CD8-positive, alpha-beta memory T cell (primary cell): ENCODE data around the gene NOL4L. TPM values are rescaled to one million over a fixed set of nuclear protein-coding genes. Genes with fewer than 3 reads are reported as not detected.

ENCODE experiments used
- CTCF ChIA-PET: fragments of 350-600 bp; sonication (Branson Sonifier 250); formaldehyde crosslinking; loops from one replicate; lab custom pipeline; 2021; ENCODE audit warnings: antibody characterized with exemption; lab: Charles Lee
- POLR2A ChIA-PET: fragments of 350-600 bp; sonication (Branson Sonifier 250); formaldehyde crosslinking; loops from one replicate; lab custom pipeline; 2021; ENCODE audit warnings: antibody characterized with exemption; lab: Charles Lee
- DNase-seq, 5 donors: peaks; one replicate each; pipeline versions ENCODE4 v3.0.0 to v3.0.0-alpha.2; 2020 to 2022; ENCODE audit warnings: mixed read lengths in 1 of 5
- H3K27ac ChIP-seq: one replicate; pipeline ENCODE4 v1.7.0; 2013; ENCODE audit warnings: low read depth, mild to moderate bottlenecking, low read length, moderate library complexity
- H3K27me3 ChIP-seq: 2 replicates; pipeline ENCODE4 v1.7.0; 2013; ENCODE audit warnings: low read length, mild to moderate bottlenecking; ENCODE audit not compliant: insufficient read depth, poor library complexity, severe bottlenecking
- H3K36me3 ChIP-seq: 2 replicates; pipeline ENCODE4 v1.7.0; 2013; ENCODE audit warnings: mild to moderate bottlenecking, low read length, moderate library complexity; ENCODE audit not compliant: insufficient read depth
- H3K4me1 ChIP-seq: 2 replicates; pipeline ENCODE4 v1.7.0; 2013; ENCODE audit warnings: mild to moderate bottlenecking, low read length, moderate library complexity; ENCODE audit not compliant: insufficient read depth
- H3K4me3 ChIP-seq: 2 replicates; pipeline ENCODE4 v1.7.0; 2013; ENCODE audit warnings: mild to moderate bottlenecking, low read length
- H3K9me3 ChIP-seq: 2 replicates; pipeline ENCODE4 v1.7.0; 2013; ENCODE audit warnings: mild to moderate bottlenecking, low read length
- H3K27ac Mint-ChIP-seq, 8 donors: one replicate each; pipeline ENCODE4 v1.8.0; 2020 to 2021; ENCODE audit warnings: mixed read lengths in 8 of 8, mild to moderate bottlenecking in 6 of 8, inconsistent platforms in 3 of 8, moderate library complexity in 3 of 8
- H3K27me3 Mint-ChIP-seq, 2 donors: one replicate each; pipeline ENCODE4 v1.8.0; 2020 to 2021; ENCODE audit warnings: mixed read lengths in 2 of 2, mild to moderate bottlenecking in 1 of 2, moderate library complexity in 1 of 2
- H3K36me3 Mint-ChIP-seq, 3 donors: one replicate each; pipeline ENCODE4 v1.8.0; 2020 to 2021; ENCODE audit warnings: mixed read lengths in 3 of 3, inconsistent platforms in 1 of 3, mild to moderate bottlenecking in 1 of 3
- H3K4me1 Mint-ChIP-seq, 3 donors: one replicate each; pipeline ENCODE4 v1.8.0; 2020 to 2021; ENCODE audit warnings: mixed read lengths in 3 of 3, inconsistent platforms in 1 of 3, mild to moderate bottlenecking in 1 of 3
- H3K4me3 Mint-ChIP-seq, 7 donors: one replicate each; pipeline ENCODE4 v1.8.0; 2020 to 2021; ENCODE audit warnings: mixed read lengths in 7 of 7, mild to moderate bottlenecking in 6 of 7, moderate library complexity in 4 of 7, inconsistent platforms in 2 of 7
- H3K9me3 Mint-ChIP-seq, 5 donors: one replicate each; pipeline ENCODE4 v1.8.0; 2020 to 2022; ENCODE audit warnings: mixed read lengths in 5 of 5, mild to moderate bottlenecking in 3 of 5, moderate library complexity in 2 of 5, inconsistent platforms in 1 of 5
- polyA plus RNA-seq: library from polyadenylated mRNA; unstranded; fragments of 300-500 nt; fragmentation: Illumina TruSeq; gene quantifications from one replicate; pipeline ENCODE4 v1.2.3, GENCODE V29; 2021
- total RNA-seq, 2 experiments: library from RNA; stranded (reverse); gene quantifications; one replicate each; pipeline ENCODE4 v1.2.3, GENCODE V29; 2021

Gene NOL4L
- total and polyA plus RNA-seq, 3 experiments from 2014 or later: 15.4 to 19.8 (median 15.8) TPM

DNA sequence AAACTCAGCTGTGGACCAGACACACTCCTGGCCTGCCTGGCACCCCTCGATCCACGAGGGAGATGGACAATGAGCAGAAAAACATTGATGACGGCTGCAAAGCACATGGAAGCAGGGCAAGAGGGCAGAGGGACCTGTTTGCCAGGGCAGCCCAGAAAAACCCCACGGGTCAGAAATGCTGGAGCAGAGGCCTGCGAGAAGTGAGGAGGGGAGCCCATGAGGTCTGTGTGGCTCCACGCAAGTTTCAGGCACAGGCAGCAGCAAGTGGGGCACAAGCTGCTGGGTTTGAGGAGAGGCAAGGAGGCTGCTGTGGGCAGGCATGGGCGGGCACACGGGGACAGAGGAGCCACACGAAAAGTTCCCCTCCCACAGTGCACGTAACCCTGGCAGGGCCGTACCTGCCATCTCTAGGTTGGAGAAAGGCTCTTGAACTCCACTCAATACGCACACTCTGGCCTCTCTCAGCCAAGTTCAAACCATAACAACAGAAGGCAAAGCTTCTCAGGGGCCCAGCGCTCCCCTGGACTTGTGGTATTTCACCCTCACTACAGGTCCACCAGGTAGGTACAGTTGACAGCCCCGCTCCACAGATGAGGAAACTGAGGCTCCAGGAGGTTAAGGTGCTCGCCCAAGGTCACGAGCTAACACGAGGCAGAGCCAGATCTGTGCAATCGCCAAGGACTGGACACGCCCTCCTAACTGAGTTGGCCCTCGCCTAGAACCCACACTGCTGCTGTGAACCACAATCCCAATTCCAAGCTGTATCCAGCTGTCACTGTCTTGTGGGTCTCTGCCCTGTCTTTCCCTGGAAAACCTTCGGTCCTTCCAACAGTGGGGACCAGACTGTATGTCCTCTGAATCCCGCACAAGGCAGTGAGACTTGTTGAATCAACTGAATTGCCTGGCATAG lies 108.2 kb downstream of the NOL4L start:
- Histone ChIP-seq H3K4me3 (peak overlapping the region; percentile 4), H3K27me3 (no peaks in the 10 kb centered on the region), H3K36me3 (peaks cover 8% of the 10 kb centered on the region), H3K4me1 (peaks cover 37% of the 10 kb centered on the region), H3K9me3 (no peaks in the 10 kb centered on the region), H3K27ac (peak overlapping the region; percentile 9)
- ChIA-PET POLR2A (no interaction called here), CTCF (no interaction called here)
- Mint-ChIP-seq H3K4me1 (peaks cover 43 to 59% (median 44%) of the 10 kb centered on the region in 3 donors), H3K4me3 (peak overlapping the region in 2 of 7 donors; percentile 57 to 58), H3K27me3 (no peaks in the 10 kb centered on the region), H3K9me3 (no peaks in the 10 kb centered on the region), H3K36me3 (peaks cover 0 to 20% (median 0%) of the 10 kb centered on the region in 3 donors), H3K27ac (peak overlapping the region; percentile 32 to 92 (median 80))
- peak in 2 of 5 donors; percentile 10 to 33 for DNase-seq

GRCh38 chr20:32474967-32475811 lies 109.9 kb downstream of the NOL4L start:
- H3K27ac ChIP-seq: peak overlapping the region; percentile 70
- no peak overlapping the region for H3K4me3 Mint-ChIP-seq

DNA sequence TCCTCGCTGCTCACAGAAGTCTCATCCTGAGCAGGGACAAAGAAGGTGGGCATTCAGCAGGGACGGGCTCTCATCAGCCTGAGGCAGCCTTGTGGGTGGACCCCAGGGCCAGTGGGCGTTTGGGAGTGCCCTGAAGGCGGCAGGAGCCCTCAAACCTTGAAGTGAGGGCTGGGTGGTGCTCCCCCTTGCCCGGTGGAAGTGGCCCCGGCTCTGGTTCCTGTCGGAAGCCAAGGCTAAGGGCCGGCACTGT lies 110.5 kb downstream of the NOL4L start:
- POLR2A ChIA-PET: no interaction called here
- peaks cover 0 to 31% (median 0%) of the 10 kb centered on the region in 3 donors for H3K36me3 Mint-ChIP-seq

More at GRCh38 chr20:32474967-32475811, 109.9 kb downstream of the NOL4L start:
- peaks cover 9% of the 10 kb centered on the region for H3K36me3 ChIP-seq
- POLR2A ChIA-PET: no interaction called here
- peak overlapping the region in 4 of 8 donors; percentile 32 to 92 (median 86) for H3K27ac Mint-ChIP-seq
- peaks cover 26% of the 10 kb centered on the region for H3K4me1 ChIP-seq
- no peaks in the 10 kb centered on the region for H3K9me3 Mint-ChIP-seq
- H3K27me3 Mint-ChIP-seq: no peaks in the 10 kb centered on the region
- no peaks in the 10 kb centered on the region for H3K9me3 ChIP-seq
- no peak for DNase-seq
- CTCF ChIA-PET: no interaction called here
- no peaks in the 10 kb centered on the region for H3K27me3 ChIP-seq
- peaks cover 0 to 29% (median 0%) of the 10 kb centered on the region in 3 donors for H3K36me3 Mint-ChIP-seq
- H3K4me1 Mint-ChIP-seq: peaks cover 37 to 56% (median 39%) of the 10 kb centered on the region in 3 donors
- no peak overlapping the region for H3K4me3 ChIP-seq

GRCh38 chr20:32474009-32474716 lies 111.0 kb downstream of the NOL4L start:
- peak overlapping the region; percentile 70 for H3K27ac ChIP-seq
- peaks cover 28 to 50% (median 31%) of the 10 kb centered on the region in 3 donors for H3K4me1 Mint-ChIP-seq
- H3K27me3 ChIP-seq: no peaks in the 10 kb centered on the region
- DNase-seq: no peak
- H3K27me3 Mint-ChIP-seq: no peaks in the 10 kb centered on the region
- H3K27ac Mint-ChIP-seq: no peak overlapping the region
- CTCF ChIA-PET: no interaction called here
- peaks cover 9% of the 10 kb centered on the region for H3K36me3 ChIP-seq
- H3K9me3 ChIP-seq: no peaks in the 10 kb centered on the region
- peaks cover 0 to 31% (median 0%) of the 10 kb centered on the region in 3 donors for H3K36me3 Mint-ChIP-seq
- POLR2A ChIA-PET: no interaction called here
- no peaks in the 10 kb centered on the region for H3K9me3 Mint-ChIP-seq
- no peak overlapping the region for H3K4me3 Mint-ChIP-seq
- peaks cover 26% of the 10 kb centered on the region for H3K4me1 ChIP-seq
- no peak overlapping the region for H3K4me3 ChIP-seq

More for the DNA sequence above, 110.5 kb downstream of the NOL4L start:
- H3K27me3 ChIP-seq: no peaks in the 10 kb centered on the region
- H3K27ac Mint-ChIP-seq: no peak overlapping the region
- H3K36me3 ChIP-seq: peaks cover 9% of the 10 kb centered on the region
- peak overlapping the region; percentile 70 for H3K27ac ChIP-seq
- H3K4me3 ChIP-seq: no peak overlapping the region
- H3K9me3 Mint-ChIP-seq: no peaks in the 10 kb centered on the region
- H3K4me1 Mint-ChIP-seq: peaks cover 33 to 54% (median 35%) of the 10 kb centered on the region in 3 donors
- no peak overlapping the region for H3K4me3 Mint-ChIP-seq
- no peak for DNase-seq
- H3K4me1 ChIP-seq: peaks cover 26% of the 10 kb centered on the region
- CTCF ChIA-PET: no interaction called here
- no peaks in the 10 kb centered on the region for H3K9me3 ChIP-seq
- no peaks in the 10 kb centered on the region for H3K27me3 Mint-ChIP-seq

GRCh38 chr20:32473231-32474008 lies 111.7 kb downstream of the NOL4L start:
- Mint-ChIP-seq H3K4me3 (no peak overlapping the region), H3K36me3 (peaks cover 0 to 34% (median 0%) of the 10 kb centered on the region in 3 donors), H3K4me1 (peaks cover 23 to 44% (median 30%) of the 10 kb centered on the region in 3 donors), H3K27me3 (no peaks in the 10 kb centered on the region), H3K9me3 (no peaks in the 10 kb centered on the region), H3K27ac (peak overlapping the region in 3 of 8 donors; percentile 33 to 93 (median 63))
- peaks cover 9% of the 10 kb centered on the region for H3K36me3 ChIP-seq
- DNase-seq: no peak
- H3K27ac ChIP-seq: peak overlapping the region; percentile 70
- H3K4me3 ChIP-seq: no peak overlapping the region
- CTCF ChIA-PET: interaction anchor here (1.1 kb wide), 1 partner anchor 11 kb away, joined by 4 read pairs; no protein-coding TSS in a partner anchor
- peaks cover 24% of the 10 kb centered on the region for H3K4me1 ChIP-seq
- POLR2A ChIA-PET: no interaction called here
- no peaks in the 10 kb centered on the region for H3K9me3 ChIP-seq
- H3K27me3 ChIP-seq: no peaks in the 10 kb centered on the region

DNA sequence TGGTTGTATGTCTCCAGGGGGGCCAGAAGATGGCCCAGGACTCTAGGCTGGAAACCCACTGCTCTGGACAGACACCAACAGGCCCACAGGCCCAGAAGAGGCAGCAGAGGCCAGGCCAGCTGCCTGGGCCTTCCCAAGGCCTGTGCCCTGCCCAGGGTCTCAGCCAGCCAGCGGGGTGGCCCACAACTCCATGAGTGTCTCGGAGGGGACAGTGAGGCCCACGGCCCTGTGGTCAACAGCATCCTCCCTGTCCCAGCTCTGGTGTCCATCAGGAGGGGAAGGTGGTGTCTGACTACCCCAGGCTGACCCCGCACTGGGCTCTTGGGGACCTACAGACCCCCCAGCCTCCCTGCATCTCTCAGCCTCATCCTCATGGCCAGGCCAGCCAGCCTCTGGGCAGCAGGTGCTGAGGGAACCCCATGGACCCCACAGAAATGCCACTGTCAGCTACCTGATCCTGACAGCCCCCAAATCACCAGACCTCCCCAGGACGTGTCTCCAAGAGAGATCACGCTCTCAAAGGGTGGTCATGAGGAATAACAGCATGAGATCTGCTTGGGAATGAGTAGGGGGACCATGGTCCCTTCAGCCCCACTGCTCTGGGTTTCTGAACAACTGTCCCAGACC lies 112.4 kb downstream of the NOL4L start:
- Histone ChIP-seq H3K9me3 (no peaks in the 10 kb centered on the region), H3K4me1 (peaks cover 20% of the 10 kb centered on the region), H3K27ac (peak overlapping the region; percentile 70), H3K36me3 (peaks cover 9% of the 10 kb centered on the region), H3K27me3 (no peaks in the 10 kb centered on the region), H3K4me3 (no peak overlapping the region)
- DNase-seq: no peak
- Mint-ChIP-seq H3K4me3 (no peak overlapping the region), H3K9me3 (no peaks in the 10 kb centered on the region), H3K27ac (peak overlapping the region in 2 of 8 donors; percentile 33 to 50), H3K27me3 (no peaks in the 10 kb centered on the region), H3K36me3 (peaks cover 0 to 34% (median 0%) of the 10 kb centered on the region in 3 donors), H3K4me1 (peaks cover 17 to 37% (median 23%) of the 10 kb centered on the region in 3 donors)
- POLR2A ChIA-PET: no interaction called here
- CTCF ChIA-PET: interaction anchor here (1.1 to 1.9 kb wide), 2 partner anchors 12 to 67 kb away, joined by 4 read pairs; no protein-coding TSS in a partner anchor

- CTCF ChIA-PET: interaction anchor here (1.9 kb wide), 1 partner anchor 68 kb away, joined by 4 read pairs; no protein-coding TSS in a partner anchor
- POLR2A ChIA-PET: no interaction called here
- Histone ChIP-seq H3K36me3 (peaks cover 9% of the 10 kb centered on the region), H3K9me3 (no peaks in the 10 kb centered on the region), H3K27ac (no peak overlapping the region), H3K4me3 (no peak overlapping the region), H3K4me1 (peaks cover 3% of the 10 kb centered on the region), H3K27me3 (no peaks in the 10 kb centered on the region)
- peak overlapping the region in 1 of 8 donors; percentile 85 for H3K27ac Mint-ChIP-seq
- no peak for DNase-seq
- H3K9me3 Mint-ChIP-seq: no peaks in the 10 kb centered on the region
- H3K36me3 Mint-ChIP-seq: peaks cover 0 to 36% (median 0%) of the 10 kb centered on the region in 3 donors
- no peaks in the 10 kb centered on the region for H3K27me3 Mint-ChIP-seq
- H3K4me3 Mint-ChIP-seq: no peak overlapping the region
- peaks cover 2 to 23% (median 7%) of the 10 kb centered on the region in 3 donors for H3K4me1 Mint-ChIP-seq
These were observed 114.2 kb downstream of the NOL4L start for GRCh38 chr20:32470940-32471339.
